ENCODE measurements around the gene ELAPOR1.
A peak's percentile ranks its signal among the peaks of the same experiment; 100 is the strongest.
"Not testable (repeated sequence)": the region's sequence is repeated elsewhere in the genome, so short reads cannot be mapped to it uniquely, and the experiment has no call there.

The ELAPOR1 gene

DNA sequence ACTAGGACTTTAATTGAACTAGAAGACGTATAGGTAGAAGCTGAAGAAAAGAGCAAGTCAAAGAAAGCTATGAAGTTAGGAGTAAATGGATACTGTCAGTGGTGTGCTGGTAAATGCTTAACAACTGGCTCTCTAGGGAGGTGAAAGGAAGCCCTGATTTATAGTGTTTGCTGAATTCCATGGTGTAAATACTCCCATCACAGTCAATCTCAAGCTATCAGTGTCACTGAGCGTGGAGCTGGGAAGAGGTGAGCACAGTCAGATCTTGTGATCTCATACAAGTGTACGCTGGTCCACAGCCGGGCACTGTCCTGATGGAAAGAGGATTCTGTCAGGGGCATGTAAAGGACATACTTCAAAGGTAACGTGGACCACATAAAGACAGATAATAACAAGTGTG, 28.3 kb downstream of the ELAPOR1 start:
- no peak for DNase-seq

- not testable (repeated sequence) for DNase-seq
These were observed 28.8 kb downstream of the ELAPOR1 start for GRCh38 chr1:109142725-109143124.

- DNase-seq, result no peak
These were observed 35.2 kb downstream of the ELAPOR1 start for GRCh38 chr1:109148987-109149561.

- DNase-seq, result no peak
These were observed 36.1 kb downstream of the ELAPOR1 start for GRCh38 chr1:109149874-109150601.

DNA sequence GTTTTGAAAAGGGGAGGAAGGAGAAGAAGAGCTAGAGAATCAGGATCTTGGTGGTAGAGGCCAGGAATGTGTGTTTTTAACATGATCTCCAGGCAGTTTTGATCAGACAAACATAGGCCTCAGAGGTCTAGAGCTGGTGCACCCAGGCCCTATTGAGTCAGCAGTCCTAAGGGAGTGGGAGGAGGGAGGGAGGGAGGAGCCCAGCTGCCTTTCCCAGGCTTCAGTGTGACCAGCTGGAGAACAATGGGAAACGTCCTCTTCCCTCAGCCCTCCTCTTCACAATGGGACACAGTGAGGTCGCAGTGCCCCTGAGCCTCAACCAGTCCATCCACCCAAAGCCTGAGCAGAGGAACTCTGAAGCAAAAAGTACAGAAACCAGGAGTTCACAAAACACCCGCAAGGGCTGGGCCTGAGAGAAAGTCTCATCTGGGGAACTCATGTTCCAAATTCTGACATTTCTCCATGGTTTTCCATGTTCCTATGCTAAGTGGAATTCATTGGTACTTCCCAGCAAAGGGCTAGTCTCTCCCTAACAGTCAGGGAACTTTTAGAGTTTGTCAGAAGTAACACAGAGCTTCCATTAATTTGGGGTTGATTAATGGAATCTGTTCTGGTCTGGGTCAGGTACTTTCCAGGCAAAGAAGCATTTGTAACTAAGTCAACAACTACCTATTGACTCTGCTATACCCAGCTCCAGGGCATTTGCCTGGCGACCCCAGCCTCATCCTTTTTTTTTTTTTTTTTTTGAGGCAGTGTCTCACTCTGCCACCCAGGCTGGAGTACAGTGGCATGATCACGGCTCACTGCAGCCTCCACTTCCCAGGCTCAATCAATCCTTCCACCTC, 37.5 kb downstream of the ELAPOR1 start:
- DNase-seq, result no peak

GRCh38 chr1:109152196-109152595, 38.3 kb downstream of the ELAPOR1 start:
- DNase-seq, result no peak

- DNase-seq, result no peak
These were observed 43.0 kb downstream of the ELAPOR1 start for GRCh38 chr1:109156916-109157385.

GRCh38 chr1:109158433-109158832, 44.5 kb downstream of the ELAPOR1 start:
- DNase-seq, result peak; percentile 19

DNA sequence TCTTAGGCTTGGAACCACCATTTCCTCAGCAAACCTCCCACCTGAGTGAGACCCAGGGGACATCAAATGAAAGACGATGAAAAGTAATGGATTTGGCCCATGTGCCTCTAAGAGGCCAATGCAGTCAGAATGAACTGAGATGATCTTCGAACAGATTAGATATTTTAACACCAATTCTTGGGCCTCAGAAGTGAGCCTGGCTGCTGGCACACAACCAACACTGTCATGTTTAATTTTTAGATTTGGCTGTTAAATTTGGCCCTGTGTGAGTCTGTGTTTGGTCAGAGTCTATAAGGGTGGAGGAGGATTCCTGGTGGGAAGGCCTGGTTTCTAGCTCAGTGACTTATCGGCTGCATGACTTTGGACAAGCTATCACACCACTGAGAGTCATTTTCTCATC, 45.4 kb downstream of the ELAPOR1 start:
- DNase-seq, result no peak

DNA sequence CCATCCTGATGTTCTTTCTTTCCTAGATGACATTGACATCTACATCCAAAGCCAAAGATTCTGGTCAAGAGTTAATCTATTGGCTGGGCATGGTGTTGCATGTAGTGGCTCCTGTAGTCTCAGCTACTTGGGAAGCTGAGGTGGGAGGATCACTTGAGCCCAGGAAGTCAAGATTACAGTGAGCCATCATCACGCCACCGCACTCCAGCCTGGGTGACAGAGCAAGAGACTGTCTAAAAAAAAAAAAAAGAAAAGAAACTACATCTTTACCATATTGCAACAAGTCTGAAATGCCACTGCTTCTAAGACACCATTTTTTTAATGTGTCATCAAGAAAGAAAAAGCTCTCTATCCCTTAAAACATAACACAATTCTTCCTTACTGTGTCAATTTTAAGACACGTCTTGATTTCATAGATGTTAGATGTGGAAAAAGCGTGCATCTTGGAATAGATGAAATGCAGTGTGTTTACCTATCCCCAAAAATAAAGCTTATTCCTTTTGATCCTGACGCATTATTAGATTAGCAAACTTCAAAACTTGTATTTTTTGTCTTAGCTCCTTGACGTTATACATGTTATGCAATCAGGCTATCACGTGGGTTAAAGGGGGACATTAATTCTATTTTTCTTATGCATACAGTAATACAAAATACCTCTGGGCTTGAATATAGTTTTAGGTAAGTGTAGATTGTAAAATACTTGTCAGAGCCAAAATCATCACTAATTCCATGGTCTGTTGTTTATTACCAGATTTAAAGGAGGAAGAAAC, 46.3 kb downstream of the ELAPOR1 start:
- DNase-seq, result no peak

GRCh38 chr1:109161858-109162606, 48.1 kb downstream of the ELAPOR1 start:
- DNase-seq, result no peak

GRCh38 chr1:109162626-109163025, 48.7 kb downstream of the ELAPOR1 start:
- DNase-seq, result no peak

GRCh38 chr1:109163551-109163950, 49.6 kb downstream of the ELAPOR1 start:
- DNase-seq, result no peak
